WTC11 (cell line): Measurements from ENCODE around the gene GSTT2.
"Not testable (repeated sequence)": the region's sequence is repeated elsewhere in the genome, so short reads cannot be mapped to it uniquely, and the experiment has no call there.

Experiments used
- CBFB ChIP-seq: sonication (generic); formaldehyde crosslinking; IDR thresholded peaks from 2 replicates; pipeline ENCODE4 v1.8.1; 2022; ENCODE audit warnings: mild to moderate bottlenecking, low read depth, missing genetic modification reagents
- TF ChIP-seq, protein P1 (sequence below): fragments of 200-600 bp; IDR thresholded peaks from 2 replicates; pipeline ENCODE4 v1.8.0; 2022; ENCODE audit warnings: antibody characterized with exemption
- TF ChIP-seq, protein P2 (sequence below): sonication (generic); formaldehyde crosslinking; IDR thresholded peaks from 2 replicates; pipeline ENCODE4 v1.8.1; 2023; ENCODE audit warnings: mild to moderate bottlenecking, missing genetic modification reagents, moderate library complexity

DNA sequence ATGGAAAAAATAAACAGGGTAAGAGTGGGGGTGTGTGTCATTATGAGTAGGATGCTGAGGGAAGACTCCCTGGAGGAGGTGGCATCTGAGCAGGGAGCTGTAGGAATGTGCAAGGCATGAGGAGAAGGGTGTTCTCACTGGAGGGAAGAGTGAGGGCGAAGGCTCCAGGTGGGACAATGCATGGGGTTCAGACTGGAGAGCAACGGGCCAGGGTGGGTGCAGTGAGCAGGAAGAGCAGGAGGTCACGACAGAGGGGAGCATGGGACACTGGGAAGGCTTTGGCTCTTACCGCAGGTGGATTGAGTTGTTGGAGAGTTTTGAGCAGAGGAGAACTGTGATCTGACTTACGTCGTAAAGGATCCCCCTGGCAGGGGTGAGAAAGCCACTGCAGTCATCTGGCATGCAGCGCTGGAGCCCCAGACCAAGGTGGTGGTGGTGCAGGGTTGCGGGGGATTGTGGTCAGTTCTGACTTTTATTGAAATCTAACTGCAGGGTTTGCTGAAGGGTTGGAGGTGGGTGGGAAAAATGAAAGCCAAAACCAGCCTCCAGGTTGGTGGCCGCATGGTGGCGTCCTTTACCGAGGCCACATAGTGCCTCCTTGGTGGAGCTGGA is 27.0 kb upstream of the GSTT2 start:
- not testable (repeated sequence) for TF ChIP-seq CBFB (CRISPR knock-in tag)
- TF ChIP-seq, protein P1, sequence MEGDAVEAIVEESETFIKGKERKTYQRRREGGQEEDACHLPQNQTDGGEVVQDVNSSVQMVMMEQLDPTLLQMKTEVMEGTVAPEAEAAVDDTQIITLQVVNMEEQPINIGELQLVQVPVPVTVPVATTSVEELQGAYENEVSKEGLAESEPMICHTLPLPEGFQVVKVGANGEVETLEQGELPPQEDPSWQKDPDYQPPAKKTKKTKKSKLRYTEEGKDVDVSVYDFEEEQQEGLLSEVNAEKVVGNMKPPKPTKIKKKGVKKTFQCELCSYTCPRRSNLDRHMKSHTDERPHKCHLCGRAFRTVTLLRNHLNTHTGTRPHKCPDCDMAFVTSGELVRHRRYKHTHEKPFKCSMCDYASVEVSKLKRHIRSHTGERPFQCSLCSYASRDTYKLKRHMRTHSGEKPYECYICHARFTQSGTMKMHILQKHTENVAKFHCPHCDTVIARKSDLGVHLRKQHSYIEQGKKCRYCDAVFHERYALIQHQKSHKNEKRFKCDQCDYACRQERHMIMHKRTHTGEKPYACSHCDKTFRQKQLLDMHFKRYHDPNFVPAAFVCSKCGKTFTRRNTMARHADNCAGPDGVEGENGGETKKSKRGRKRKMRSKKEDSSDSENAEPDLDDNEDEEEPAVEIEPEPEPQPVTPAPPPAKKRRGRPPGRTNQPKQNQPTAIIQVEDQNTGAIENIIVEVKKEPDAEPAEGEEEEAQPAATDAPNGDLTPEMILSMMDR = not testable (repeated sequence)
- TF ChIP-seq, protein P2, sequence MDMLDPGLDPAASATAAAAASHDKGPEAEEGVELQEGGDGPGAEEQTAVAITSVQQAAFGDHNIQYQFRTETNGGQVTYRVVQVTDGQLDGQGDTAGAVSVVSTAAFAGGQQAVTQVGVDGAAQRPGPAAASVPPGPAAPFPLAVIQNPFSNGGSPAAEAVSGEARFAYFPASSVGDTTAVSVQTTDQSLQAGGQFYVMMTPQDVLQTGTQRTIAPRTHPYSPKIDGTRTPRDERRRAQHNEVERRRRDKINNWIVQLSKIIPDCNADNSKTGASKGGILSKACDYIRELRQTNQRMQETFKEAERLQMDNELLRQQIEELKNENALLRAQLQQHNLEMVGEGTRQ (CRISPR knock-in tag) = not testable (repeated sequence)
